Thyroid gland (tissue), 4 donors: Measurements from ENCODE around the gene IL17B.

Experiments
- POLR2A ChIP-seq, 2 donors: fragments of 450-650 bp; IDR thresholded peaks; one replicate each; pipeline ENCODE4 v1.6.1; 2017; ENCODE audit warnings: antibody characterized with exemption in 2 of 2, mild to moderate bottlenecking in 2 of 2, moderate library complexity in 1 of 2
- TF ChIP-seq, protein P1 (sequence below), 6 experiments: fragments of 200-600 bp in 3 of 6; fragments of 450-650 bp in 3 of 6; sonication (generic) in 3 of 6; IDR thresholded peaks; one replicate each; pipeline ENCODE4 v1.5.1; 2016 to 2019; ENCODE audit warnings: antibody characterized with exemption in 6 of 6, mild to moderate bottlenecking in 2 of 6, inconsistent platforms in 1 of 6, moderate library complexity in 1 of 6

DNA sequence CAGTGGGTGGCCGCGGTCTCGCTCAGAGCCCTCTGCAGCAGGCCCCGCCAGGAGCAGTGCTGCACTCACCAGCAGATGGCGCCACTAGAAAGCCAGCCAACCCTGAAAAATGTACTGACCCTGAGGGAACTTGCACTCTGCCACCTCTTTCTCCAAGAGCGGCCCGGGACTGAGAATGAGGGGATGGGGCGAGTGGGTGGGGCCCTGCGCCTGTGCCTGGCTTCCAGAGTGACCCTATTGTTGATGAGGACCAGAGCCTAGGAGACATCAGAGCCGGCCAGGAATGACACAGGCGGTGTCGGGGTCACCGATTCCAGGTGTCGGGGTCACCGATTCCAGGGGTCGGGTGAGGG lies 2.9 kb upstream of the IL17B start:
- TF ChIP-seq, protein P1, sequence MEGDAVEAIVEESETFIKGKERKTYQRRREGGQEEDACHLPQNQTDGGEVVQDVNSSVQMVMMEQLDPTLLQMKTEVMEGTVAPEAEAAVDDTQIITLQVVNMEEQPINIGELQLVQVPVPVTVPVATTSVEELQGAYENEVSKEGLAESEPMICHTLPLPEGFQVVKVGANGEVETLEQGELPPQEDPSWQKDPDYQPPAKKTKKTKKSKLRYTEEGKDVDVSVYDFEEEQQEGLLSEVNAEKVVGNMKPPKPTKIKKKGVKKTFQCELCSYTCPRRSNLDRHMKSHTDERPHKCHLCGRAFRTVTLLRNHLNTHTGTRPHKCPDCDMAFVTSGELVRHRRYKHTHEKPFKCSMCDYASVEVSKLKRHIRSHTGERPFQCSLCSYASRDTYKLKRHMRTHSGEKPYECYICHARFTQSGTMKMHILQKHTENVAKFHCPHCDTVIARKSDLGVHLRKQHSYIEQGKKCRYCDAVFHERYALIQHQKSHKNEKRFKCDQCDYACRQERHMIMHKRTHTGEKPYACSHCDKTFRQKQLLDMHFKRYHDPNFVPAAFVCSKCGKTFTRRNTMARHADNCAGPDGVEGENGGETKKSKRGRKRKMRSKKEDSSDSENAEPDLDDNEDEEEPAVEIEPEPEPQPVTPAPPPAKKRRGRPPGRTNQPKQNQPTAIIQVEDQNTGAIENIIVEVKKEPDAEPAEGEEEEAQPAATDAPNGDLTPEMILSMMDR (IDR thresholded peaks at IDR 0.05), result peak; percentile 55 to 85 (median 69)
- no peak for TF ChIP-seq POLR2A (IDR thresholded peaks at IDR 0.05)
